HG02798 (cell line): ENCODE measurements around the gene CCNE1.

Experiments
- ATAC-seq: cut with Tn5 transposase; IDR thresholded peaks from one replicate; pipeline ENCODE4 v1.9.1; 2021; ENCODE audit warnings: mild to moderate bottlenecking; ENCODE audit not compliant: unreplicated experiment, poor library complexity

Gene CCNE1

GRCh38 chr19:29811125-29812079, at the start of gene CCNE1:
TSS of gene CCNE1 (plus strand) at chr19:29811991. CDS start at chr19:29812556, 565 bp downstream.
- ATAC-seq: peak; percentile 78

- ATAC-seq: no peak
Observed at GRCh38 chr19:29763196-29763595, 48.6 kb upstream of the CCNE1 start.

GRCh38 chr19:29764361-29764760, 47.4 kb upstream of the CCNE1 start:
- ATAC-seq: no peak

GRCh38 chr19:29766100-29766499, 45.7 kb upstream of the CCNE1 start:
- no peak for ATAC-seq

GRCh38 chr19:29767039-29767735, 44.6 kb upstream of the CCNE1 start:
- no peak for ATAC-seq

GRCh38 chr19:29768166-29768565, 43.6 kb upstream of the CCNE1 start:
- ATAC-seq: no peak

- ATAC-seq: no peak
Observed at GRCh38 chr19:29769997-29770396, 41.8 kb upstream of the CCNE1 start.

GRCh38 chr19:29770648-29771047, 41.1 kb upstream of the CCNE1 start:
- no peak for ATAC-seq

GRCh38 chr19:29771708-29772414, 39.9 kb upstream of the CCNE1 start:
- no peak for ATAC-seq

GRCh38 chr19:29772696-29773095, 39.1 kb upstream of the CCNE1 start:
- ATAC-seq: no peak

GRCh38 chr19:29773141-29773540, 38.6 kb upstream of the CCNE1 start:
- ATAC-seq: no peak

- ATAC-seq: no peak
Observed at GRCh38 chr19:29774126-29774525, 37.7 kb upstream of the CCNE1 start.

- ATAC-seq: no peak
Observed at GRCh38 chr19:29777781-29778309, 33.9 kb upstream of the CCNE1 start.

- no peak for ATAC-seq
Observed at GRCh38 chr19:29779921-29780320, 31.9 kb upstream of the CCNE1 start.

- ATAC-seq: no peak
Observed at GRCh38 chr19:29781386-29782259, 30.2 kb upstream of the CCNE1 start.

GRCh38 chr19:29782260-29782580, 29.6 kb upstream of the CCNE1 start:
- no peak for ATAC-seq

GRCh38 chr19:29783627-29784190, 28.1 kb upstream of the CCNE1 start:
- no peak for ATAC-seq

GRCh38 chr19:29784598-29785223, 27.1 kb upstream of the CCNE1 start:
- ATAC-seq: no peak

GRCh38 chr19:29785360-29785759, 26.4 kb upstream of the CCNE1 start:
- no peak for ATAC-seq
